Activated CD4-positive, alpha-beta T cell treated with anti-CD3 and anti-CD28 coated beads, Interleukin-10, Interleukin-2, amounts not matched to agents 100 ng/mL and 50 ng/mL, durations not matched to agents 16 hours and 8 hours (primary cell): ENCODE data around the gene MKRN1.

Experiments used
- DNase-seq: peaks from one replicate; pipeline ENCODE4 v3.0.0-alpha.2; 2020

Gene MKRN1

DNA sequence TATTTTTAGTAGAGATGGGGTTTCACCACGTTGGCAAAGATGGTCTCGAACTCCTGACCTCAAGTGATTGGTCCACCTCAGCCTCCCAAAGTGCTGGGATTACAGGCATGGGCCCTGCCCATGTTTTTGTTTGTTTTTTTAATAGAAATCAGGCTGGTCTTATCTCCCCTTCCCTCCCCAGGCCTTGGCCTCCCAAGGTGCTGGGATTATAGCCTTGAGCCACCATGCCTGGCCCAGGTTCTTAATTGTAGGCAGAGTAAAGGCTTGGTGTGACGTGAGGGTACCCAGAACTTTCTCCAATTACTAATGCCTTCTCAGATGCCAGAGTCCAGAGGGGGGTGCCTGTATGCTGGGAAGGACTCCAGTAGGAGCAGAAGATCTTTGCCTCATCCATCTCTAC, 5.2 kb upstream of the MKRN1 start:
- no peak for DNase-seq

DNA sequence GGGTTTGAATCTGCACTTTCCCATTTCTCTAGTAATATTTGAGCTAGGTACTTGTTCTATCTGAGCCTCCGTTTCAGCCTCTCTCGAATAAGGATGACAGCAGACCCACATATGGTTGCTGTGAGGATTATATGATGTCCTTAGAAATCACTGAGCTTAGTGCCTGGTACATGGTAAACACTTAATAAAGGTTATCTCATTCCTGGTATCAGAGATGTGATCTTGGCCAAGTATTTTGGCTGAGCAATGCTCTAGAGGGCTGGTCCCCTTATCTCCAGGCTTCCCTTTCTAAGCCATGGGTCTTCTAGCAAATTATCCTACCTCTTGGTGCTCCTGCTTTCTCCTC, 407 bp upstream of the MKRN1 start:
- DNase-seq: no peak

DNA sequence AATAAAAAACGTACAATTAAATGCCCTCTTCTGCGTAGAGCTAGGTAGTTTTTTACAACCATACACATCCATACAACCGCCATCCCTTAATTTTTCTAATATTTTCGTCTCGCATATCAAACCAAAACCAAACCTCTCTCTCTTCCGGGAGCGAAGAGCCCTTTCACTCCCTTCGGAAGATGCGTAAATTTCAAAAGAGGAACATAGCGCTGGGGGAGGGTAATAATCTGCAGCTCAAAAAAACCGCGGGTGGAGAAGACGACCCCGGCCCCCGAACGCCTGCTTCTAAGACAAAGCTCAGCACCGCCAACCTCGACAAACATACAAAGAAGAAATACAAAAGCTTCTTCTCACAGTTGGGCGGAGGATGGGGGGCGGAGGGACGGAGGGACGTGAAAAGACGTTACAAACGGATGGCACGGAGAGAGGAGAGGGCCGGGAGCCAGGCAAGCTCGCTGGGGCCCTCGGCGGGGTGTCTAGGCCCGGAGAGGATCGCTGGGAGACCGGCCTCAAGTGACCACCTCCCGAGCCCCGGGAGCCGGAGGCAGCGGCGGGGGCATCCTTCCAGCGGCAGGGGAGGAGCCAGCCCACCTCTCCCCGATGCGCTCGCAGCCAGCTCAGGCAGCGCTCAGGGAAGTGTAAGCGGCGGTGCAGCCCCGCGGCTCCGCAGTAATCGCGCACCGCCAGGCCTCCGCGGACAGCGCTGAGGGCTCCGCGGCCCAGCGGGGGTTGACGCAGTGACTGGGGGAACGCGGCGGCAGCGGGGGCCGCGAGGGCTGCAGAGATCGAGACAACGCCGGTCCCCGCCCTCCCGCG, 851 bp downstream of the MKRN1 start:
- peak; percentile 47 for DNase-seq

DNA sequence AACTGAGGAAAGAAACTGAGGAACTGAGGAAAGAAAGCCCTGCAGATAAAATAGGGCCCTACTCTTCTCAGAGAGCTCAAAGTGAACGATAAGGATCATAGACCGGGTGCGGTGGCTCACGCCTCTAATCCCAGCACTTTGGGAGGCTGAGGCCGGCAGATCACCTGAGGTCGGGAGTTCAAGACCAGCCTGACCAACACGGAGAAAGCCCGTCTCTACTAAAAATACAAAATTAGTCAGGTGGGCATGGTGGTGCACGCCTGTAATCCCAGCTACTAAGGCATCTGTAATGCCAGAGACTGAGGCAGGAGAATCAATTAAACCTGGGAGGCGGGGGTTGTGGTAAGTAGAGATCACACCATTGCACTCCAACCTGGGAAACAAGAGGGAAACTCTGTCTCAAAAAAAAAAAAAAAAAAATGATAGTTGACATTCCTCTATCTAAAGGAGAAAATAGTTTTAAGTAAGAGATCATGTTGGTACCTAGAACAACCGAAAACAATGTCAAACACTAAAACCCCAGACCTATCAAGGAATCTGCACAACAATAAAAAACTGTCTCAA, 2.5 kb downstream of the MKRN1 start:
- DNase-seq: no peak

DNA sequence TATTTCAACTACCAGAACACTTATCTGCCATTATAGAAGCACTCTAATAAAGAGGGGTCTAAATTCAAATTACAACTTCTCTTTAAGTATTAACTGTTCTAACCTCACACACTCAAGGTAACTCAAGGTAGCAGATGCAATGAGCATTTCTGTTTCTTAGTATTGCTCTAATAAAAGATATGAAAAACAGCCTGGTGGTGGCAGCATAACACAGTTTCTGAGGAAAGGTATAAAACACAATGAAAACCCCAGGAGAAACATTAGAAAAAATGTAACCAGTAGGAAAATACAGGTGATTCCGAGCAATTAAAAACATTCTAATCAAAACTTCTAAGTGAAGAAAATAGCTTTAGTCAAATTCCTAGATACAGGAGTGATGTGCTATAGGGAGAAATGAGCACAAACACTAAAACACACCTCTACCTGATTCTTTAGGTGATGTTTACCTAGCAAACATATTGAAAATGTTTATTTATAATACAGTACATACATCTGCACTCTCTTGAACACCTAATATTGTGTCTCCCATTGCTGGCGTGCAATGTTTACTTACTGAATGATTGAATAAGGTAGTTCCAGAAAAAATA, 3.5 kb downstream of the MKRN1 start:
- DNase-seq: peak; percentile 63

DNA sequence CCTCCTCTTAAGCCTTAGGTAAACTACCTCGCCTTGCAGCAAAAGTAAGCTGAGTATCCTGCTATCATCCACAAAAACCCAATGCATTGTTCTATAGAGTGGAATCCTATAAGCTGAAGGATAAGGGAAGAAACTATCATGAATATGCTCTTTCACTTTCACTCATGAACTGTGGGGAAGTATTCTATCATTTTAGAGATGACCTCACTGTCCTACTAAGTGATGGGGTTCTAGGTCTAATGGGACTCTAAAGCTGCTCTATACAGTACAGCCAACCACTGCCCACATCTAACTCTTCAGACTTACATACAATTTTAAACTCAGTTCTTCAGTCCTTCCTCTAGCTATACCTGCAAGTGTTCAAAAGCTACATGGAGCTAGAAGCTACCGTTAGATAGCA, 16.2 kb downstream of the MKRN1 start:
- DNase-seq: no peak

DNA sequence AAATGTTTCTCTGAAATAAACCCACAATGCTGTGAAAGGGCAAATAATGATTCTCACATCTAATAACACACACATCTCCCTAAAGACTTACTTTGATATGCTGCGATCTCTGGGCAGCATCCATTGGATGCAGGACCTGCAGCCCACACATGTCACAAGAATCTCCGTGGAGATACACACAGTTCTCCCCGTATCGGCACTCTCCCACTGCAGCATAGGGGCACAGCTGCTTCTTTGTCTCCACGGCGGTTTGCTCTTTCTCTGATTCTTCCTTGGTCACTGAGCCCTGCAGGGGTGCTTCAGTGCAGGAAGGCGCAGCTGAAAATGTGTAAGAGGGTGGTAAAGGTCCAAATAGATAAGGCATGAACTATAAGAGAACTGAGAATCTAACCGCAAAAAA, 20.4 kb downstream of the MKRN1 start:
- no peak for DNase-seq

DNA sequence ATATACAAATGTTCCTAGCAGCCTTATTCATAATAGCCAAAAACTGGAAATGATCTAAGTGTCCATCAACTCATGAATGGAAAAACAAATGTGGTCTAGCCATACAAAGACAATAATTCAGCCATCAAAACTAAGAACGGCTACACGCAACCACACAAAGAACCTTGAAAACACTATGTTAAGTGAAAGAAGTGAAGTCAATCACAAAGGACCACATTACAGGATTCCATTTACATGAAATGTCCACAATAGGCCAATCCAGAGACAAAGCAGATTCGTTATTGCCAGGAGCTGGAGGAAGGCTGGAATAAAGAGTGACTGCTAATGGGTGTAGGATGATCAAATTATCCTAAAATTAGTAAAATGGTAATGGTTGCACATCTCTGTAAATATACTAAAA, 21.1 kb downstream of the MKRN1 start:
- no peak for DNase-seq

DNA sequence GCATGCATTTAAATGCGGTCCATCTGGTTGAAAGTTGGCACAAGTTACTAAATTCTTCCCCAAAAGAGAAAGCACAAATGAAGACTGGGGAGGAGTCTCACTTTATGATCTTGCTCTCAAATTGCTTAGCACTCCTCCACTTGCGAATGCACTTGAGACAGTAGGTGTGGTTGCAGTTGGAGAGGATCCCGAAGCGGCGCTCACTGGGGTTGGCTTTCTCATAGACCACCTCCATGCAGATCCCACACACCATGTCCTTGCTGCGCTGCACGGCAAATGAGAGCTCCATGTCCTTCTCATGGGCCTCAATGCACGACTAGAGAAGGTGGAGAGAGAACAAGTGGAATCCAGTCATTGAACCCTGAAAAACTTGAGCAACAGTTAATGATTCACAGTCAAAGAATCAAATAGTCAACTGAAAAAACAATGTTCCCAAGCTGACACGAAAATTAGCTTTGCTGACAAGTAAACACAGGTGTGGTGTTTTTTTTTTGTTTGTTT, 22.7 kb downstream of the MKRN1 start:
- DNase-seq: no peak

DNA sequence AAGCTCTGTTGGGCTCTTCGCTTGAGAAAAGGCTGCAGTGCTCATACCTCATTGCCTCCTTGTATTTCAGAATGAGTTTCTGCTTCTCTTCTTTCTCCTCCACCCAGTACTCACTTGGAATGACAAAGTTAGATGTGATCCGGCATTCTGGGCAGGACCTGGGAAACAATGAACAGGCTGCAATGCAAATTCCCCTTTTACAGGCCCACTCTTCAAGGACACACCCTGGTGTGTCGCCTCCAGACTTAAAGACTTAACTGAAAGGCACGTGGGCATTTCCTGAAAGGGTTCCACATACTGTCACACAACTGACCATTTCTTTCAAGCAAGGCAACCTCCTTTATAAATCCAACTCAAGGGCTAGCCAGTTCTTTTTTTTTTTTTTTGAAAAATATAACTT, 23.6 kb downstream of the MKRN1 start:
- no peak for DNase-seq

DNA sequence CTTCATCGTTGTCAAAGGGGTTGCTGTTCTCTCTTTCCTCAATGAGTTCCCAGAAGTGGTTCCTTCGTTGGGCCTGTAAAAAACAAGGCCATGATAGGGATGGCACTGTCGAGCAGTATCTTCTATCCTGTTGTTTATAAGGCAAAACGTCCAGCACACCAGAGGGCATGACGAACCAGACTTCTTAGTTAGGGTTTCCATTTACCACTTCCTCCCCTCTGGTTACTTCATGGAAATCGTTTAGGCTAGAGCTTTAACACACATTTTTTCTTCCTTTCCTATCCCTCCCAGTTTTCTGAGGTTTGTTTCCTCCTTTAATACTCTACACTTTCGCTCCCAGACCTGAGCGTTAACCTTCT, 24.7 kb downstream of the MKRN1 start:
- DNase-seq: no peak

DNA sequence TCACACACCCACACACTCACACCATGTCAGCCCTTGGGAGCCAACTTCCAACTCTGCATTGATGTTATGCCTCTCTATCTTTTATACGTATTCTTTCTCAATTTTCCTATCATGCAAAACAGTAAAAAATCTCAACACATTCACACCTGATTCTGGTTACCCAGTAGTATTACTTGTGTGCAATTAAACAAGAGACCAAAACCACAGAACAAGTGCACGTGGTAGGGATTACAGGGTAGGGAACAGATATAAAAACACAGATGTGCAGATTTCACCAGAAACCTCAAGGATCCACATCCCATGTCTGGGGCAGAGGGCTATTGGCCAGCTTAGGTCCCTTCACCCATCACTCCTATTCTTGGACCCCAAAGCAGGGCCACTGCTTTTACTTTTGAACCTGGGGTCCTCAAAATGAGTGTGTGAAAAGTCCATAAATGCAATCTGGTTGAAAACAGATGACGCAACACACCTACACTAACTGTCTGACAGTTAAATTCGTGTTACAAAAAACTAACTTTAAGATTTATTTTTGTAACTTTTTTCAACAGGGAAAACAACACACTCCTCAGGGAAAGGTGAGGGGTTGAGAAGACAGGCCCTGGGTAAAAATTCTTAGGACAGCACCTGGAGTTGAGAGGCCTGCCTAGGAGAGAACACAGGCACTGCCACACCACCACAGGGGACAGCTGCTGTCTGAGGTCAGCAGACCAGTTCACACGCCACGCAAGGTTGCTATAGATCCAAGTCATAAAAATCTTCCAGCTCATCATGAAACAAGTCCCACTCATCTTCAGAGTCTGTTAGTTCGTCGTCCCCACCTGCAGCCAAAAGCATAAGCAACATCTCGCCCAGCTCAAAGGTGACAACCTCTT, 25.3 kb downstream of the MKRN1 start:
- DNase-seq: peak; percentile 75

DNA sequence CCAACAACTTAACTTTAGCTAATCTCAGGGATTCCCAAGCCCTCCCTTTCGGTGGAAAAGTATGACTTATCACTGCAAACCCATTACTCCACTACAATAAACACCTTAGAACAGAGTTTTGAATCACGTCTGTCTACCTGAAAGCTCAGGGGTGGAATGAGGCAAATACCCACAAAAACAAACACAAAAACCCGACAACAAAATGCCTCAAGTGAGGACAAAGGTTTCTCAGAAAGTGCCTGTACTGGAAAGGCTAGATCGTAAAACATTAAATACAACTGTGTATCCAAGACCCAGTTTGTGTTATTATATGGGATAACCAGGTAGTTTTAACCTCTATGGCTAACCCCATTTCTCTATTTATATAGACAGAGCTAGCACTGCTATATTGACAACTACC, 26.0 kb downstream of the MKRN1 start:
- DNase-seq: no peak

DNA sequence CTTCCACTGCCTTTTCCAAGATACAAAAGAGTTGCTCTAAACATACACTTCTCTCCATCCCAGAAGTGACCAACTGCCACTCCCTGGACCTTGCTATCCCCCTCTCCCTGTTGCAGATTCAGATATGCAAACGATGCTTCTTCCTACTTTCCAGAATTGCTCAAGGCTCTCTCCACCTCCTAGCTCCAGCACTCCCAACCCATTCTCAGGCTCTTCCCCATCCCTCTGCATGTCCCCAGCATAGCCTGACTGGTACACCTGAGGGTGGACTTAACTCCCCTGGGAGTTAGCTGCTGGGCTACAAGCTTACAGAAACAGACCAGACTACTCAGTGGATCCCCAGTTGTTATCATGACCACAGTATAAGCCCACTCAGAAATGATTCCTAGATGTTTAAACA, 27.6 kb downstream of the MKRN1 start:
- DNase-seq: no peak

DNA sequence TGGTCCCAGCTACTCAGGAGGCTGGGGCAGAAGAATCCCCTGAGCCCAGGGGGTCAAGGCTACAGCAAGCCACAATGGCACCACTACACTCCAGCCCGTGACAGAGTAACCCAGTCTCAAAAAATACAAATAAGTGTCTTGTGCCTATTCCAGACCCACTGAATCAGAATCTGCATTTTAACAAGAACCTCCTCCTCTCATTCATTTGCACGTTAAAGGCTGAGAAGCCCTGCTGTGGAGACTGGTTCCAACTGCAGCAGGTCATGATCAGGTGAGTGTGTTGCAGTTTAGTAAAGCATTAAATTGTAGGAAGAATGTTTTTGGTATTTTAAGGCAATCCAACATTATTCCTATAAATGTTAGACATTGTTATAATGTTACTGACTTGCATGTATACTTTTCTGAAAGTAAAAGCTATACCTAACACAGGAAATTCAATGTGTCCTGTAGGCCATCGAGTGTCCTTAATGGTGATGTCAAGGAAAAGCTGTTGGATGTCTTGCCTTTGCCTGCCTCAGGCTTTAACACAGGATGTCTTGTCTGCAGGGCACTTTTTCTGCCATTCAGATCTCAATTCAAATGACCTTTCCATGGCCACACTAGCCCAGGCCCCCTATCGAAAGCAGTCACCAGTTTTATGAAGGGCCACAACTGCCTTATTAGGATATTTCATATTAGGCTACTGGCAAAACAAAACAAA, 30.4 kb downstream of the MKRN1 start:
- DNase-seq: no peak

DNA sequence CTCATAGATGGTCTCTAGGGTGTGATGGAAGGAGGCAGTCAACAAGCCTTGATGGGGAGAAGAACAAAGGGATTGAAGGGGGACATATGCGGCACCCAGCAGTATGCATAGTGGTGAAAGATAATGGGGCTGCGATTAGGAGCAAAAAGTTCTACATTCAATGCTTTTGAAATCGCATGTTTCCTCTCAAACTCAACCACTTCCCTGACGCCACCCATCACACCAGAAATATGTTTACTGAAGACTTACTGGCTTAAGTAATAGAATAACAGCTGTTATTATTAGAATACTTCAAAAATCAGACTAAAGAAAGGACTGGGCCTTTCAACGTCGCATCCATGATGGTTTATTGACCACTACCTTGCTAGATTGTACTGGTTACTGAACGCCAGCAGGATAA, 31.5 kb downstream of the MKRN1 start:
- DNase-seq: no peak

DNA sequence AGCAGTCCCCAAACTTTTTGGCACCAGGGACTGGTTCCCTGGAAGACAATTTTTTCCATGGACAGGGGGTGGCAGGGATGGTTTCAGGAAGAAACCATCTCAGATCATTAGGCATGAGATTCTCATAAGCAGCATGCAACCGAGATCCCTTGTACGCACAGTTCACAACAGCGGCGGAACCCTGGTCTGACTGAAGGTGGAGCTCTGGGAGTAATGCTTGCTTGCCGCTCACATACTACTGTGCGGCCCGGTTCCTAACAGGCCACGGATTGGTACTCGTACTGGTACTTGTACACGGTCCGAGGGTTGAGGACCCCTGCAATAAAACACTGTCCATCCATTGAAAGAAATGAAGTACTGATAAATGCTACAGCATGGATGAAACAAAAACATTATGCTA, 32.8 kb downstream of the MKRN1 start:
- no peak for DNase-seq

DNA sequence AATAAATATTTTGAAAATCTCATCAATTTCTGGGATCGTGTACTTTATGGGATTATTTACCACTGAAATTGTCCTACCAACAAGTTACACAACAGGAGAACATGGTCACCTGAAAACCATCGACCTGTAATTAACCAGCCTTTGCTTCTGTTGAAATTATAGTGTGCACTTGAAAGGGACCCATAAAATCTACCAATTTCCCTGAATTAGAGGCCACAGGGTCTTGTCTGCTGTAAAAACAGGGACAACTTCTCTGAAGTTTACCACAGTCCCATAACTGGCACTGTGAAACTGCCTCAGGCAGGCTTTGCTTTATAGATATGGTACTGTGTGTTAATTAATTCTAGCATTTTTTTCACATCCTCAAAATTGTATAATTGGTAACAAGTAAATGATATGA, 37.8 kb downstream of the MKRN1 start:
- DNase-seq: no peak

DNA sequence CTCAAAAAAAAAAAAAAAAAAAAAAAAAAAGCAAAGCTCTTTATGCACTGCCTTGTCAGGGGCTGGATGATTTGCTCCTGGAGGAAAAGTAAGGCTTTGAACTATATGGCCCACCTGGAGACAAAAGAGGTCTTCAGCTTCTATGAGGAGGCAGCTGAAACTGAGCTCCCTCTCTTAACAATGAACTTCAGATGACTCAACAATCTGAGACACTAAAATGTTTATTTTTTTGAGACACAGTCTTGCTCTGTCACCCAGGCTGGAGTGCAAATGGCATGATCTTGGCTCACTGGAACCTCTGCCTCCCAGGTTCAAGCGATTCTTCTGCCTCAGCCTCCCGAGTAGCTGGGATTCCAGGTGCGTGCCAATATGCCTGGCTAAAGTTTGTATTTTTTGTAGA, 38.7 kb downstream of the MKRN1 start:
- no peak for DNase-seq

DNA sequence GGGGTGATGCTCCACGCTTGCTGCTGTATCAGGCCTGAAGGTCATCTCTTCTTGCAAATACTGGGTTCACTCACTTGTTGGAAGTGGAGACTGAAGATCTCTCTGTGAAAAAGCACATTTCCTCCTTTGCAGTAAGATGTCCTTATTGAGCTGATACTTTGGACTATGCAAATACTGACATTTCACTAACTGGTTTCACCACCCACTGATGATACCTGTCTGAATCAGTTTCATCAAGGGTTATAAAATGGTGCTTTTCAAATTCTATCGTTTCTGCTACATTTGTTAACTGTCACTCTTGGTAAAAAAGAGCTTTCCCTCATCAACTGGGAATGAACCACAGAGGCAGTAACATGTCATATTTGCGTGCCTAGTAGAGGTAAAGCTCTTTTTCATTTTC, 39.9 kb downstream of the MKRN1 start:
- no peak for DNase-seq

DNA sequence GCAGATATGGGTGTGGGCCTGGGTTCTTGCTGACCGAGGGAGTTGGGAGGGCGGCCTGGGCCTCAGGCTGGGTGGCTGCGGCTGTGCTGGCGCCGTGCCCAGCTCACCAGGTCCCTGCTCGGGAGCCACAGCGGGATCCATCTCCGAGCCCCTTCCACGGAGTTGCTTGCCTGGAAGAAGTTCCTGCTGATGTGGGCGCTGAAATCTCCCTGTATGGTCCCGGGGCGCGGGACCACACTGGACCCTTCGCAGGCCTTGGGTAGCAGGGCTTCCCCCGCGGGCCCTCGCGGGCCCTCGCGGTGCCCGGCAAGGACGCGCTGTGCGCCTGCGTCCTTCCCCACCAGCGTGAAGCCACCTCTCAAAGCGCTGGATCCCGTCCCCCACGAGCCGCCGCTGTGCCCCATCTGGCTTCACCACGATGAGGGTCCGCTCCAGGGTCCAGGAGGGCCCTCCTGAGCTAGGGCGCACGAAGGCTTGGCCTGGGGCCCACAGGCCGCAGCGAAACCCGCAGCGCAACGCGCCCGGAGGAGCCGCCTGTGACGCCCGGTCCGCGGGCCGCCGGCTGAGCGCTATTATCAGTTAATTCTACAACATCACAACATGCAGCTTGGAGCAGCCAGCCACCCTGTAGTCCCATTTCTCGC, 43.9 kb downstream of the MKRN1 start:
- DNase-seq: no peak

DNA sequence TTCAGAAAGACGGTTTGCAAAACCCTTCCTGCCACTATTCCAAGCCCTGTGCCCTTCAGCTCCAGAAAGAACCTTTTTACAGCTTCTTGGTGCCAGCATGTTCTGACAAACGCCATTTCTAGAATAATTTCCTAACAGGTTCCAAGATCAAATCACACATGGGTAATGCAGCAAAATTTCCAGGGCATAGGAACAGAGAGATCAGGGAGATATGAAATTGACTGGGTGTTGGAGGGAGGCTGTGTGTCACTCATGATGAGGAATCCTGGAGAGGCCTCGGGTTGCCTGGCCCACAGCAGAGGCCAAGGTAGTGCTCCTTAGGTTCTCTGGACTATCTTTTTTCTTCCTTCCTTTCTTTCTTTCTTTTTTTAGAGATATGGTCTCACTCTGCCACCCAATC, 45.9 kb downstream of the MKRN1 start:
- no peak for DNase-seq

DNA sequence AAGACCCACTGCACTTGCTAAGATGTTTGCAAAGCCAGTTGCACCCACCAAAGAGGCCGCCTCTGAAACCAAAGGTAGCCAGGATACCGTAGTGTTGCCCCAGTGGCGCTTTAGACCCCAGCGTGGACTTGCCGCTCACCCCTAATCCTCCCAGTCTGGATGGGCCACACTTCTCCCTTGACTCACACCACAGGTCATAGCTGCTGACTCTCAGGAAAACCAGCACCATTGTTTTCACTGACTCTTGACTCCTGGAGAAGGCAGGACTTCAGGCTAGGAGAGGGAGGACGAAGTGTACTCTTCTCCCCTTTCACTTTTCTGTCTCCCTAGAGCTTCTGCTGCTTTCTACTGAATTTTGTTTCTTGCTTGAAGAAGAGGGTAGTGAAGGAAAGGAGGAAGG, 53.2 kb downstream of the MKRN1 start:
- no peak for DNase-seq
